CD1c-positive myeloid dendritic cell (primary cell): Measurements from ENCODE around the gene ZNF772.
A peak's percentile ranks its signal among the peaks of the same experiment; 100 is the strongest.

Experiments
- DNase-seq: peaks from one replicate; pipeline ENCODE4 v3.0.0-alpha.2; 2016; ENCODE audit errors: extremely low spot score

The ZNF772 gene

GRCh38 chr19:57435062-57435978, 42.0 kb downstream of the ZNF772 start, which contains the start of gene ZNF749:
ZNF749 (plus strand) TSS chr19:57435325; CDS start chr19:57435579, 254 bp downstream.
- DNase-seq: peak; percentile 99

- DNase-seq: no peak
These were observed 42.8 kb downstream of the ZNF772 start for GRCh38 chr19:57434386-57435061.

- DNase-seq: no peak
These were observed 56.3 kb downstream of the ZNF772 start for GRCh38 chr19:57421037-57421436.

- no peak for DNase-seq
These were observed 57.9 kb downstream of the ZNF772 start for GRCh38 chr19:57419439-57419838.
